Fibroblast of skin of left quadriceps (primary cell): ENCODE results near the gene SDK2.

Source experiments
- DNase-seq, 2 experiments: peaks; one replicate each; pipeline ENCODE4 v3.0.0-alpha.2; 2013; ENCODE audit warnings: low read depth in 2 of 2

Gene SDK2

GRCh38 chr17:73419051-73419450, 225.2 kb downstream of the SDK2 start:
- no peak for DNase-seq

- no peak for DNase-seq
These were observed 228.5 kb downstream of the SDK2 start for GRCh38 chr17:73415782-73416181.

- DNase-seq, result no peak
These were observed 229.9 kb downstream of the SDK2 start for GRCh38 chr17:73414171-73414955.

- no peak for DNase-seq
These were observed 231.3 kb downstream of the SDK2 start for GRCh38 chr17:73412914-73413313.

- DNase-seq, result no peak
These were observed 232.9 kb downstream of the SDK2 start for GRCh38 chr17:73411313-73411747.

- DNase-seq, result no peak
These were observed 233.5 kb downstream of the SDK2 start for GRCh38 chr17:73410586-73411312.

GRCh38 chr17:73404246-73404645, 240.0 kb downstream of the SDK2 start:
- DNase-seq, result no peak

GRCh38 chr17:73402466-73402865, 241.8 kb downstream of the SDK2 start:
- DNase-seq, result no peak

GRCh38 chr17:73401911-73402310, 242.3 kb downstream of the SDK2 start:
- DNase-seq, result no peak

GRCh38 chr17:73400915-73401545, 243.2 kb downstream of the SDK2 start:
- no peak for DNase-seq

GRCh38 chr17:73399056-73399455, 245.2 kb downstream of the SDK2 start:
- DNase-seq, result no peak

- no peak for DNase-seq
These were observed 246.2 kb downstream of the SDK2 start for GRCh38 chr17:73397856-73398540.

GRCh38 chr17:73397278-73397826, 246.9 kb downstream of the SDK2 start:
- no peak for DNase-seq

- DNase-seq, result no peak
These were observed 247.6 kb downstream of the SDK2 start for GRCh38 chr17:73396431-73397277.

GRCh38 chr17:73394512-73395450, 249.5 kb downstream of the SDK2 start:
- DNase-seq, result no peak

GRCh38 chr17:73393962-73394361, 250.3 kb downstream of the SDK2 start:
- DNase-seq, result no peak

- DNase-seq, result no peak
These were observed 250.9 kb downstream of the SDK2 start for GRCh38 chr17:73393381-73393780.

GRCh38 chr17:73391331-73392265, 252.6 kb downstream of the SDK2 start:
- DNase-seq, result no peak

- DNase-seq, result no peak
These were observed 253.4 kb downstream of the SDK2 start for GRCh38 chr17:73390851-73391250.
